ENCODE results near the gene VTN.

DNA sequence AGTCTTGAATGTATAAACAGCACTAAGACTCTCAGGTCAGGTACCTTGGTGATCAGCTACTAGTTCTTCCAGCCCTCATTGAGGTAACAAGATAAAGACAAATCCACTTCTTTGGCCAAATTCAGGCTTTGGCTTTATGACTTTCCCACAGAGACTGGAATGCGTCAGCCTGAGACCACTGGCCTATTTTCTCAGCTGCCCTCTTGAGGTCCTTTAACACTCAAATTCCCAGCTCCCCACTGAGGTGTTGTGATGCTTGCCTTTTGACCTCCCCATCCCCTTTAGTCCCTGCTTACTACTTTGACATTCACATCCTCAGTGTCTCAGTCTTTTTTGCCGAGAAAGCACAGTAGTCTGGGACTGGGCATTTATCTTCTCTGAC, 23.9 kb downstream of the VTN start:
- TF ChIP-seq, protein P1, sequence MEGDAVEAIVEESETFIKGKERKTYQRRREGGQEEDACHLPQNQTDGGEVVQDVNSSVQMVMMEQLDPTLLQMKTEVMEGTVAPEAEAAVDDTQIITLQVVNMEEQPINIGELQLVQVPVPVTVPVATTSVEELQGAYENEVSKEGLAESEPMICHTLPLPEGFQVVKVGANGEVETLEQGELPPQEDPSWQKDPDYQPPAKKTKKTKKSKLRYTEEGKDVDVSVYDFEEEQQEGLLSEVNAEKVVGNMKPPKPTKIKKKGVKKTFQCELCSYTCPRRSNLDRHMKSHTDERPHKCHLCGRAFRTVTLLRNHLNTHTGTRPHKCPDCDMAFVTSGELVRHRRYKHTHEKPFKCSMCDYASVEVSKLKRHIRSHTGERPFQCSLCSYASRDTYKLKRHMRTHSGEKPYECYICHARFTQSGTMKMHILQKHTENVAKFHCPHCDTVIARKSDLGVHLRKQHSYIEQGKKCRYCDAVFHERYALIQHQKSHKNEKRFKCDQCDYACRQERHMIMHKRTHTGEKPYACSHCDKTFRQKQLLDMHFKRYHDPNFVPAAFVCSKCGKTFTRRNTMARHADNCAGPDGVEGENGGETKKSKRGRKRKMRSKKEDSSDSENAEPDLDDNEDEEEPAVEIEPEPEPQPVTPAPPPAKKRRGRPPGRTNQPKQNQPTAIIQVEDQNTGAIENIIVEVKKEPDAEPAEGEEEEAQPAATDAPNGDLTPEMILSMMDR (IDR thresholded peaks at IDR 0.05; ENCODE audit: insufficient read depth, low read length, poor library complexity, severe bottlenecking) = no peak
- no peak for TF ChIP-seq EZH2phosphoT487 (conservative IDR thresholded peaks at IDR 0.05; ENCODE audit: low read length)
